ENCODE measurements around the gene CDK11A. TPM values are rescaled to one million over a fixed set of nuclear protein-coding genes. Genes with fewer than 3 reads are reported as not detected.
"Not testable (repeated sequence)": the region's sequence is repeated elsewhere in the genome, so short reads cannot be mapped to it uniquely, and the experiment has no call there.

Gene CDK11A
- total RNA-seq (2022) (36.2 and 41.7 TPM in 2 replicates), Bru-seq, nascent RNA (percentile 71 among the genes with signal in this experiment), BruChase-seq, experiment 1, labeled RNA remaining after a 6-hour chase (percentile 91 among the genes with signal in this experiment), BruChase-seq, experiment 2, labeled RNA remaining after a 2-hour chase (percentile 86 among the genes with signal in this experiment)
- long read RNA-seq, partial matches to known transcripts, result 4 of 18 reads
- long read RNA-seq, other reads (novel, unspliced or antisense), result 12 of 18 reads

GRCh38 chr1:1724035-1724864 is at the start of gene CDK11A:
TSS of gene CDK11A (minus strand) at chr1:1724357. CDS start at chr1:1722818, 1,539 bp downstream.
- peak within 1 kb of the TSS; percentile 92 for H3K27ac Mint-ChIP-seq (ENCODE audit: unreplicated experiment)
- BruUV-seq (replicated peaks); H3K4me1 Mint-ChIP-seq (ENCODE audit: low read depth, unreplicated experiment); H3K27me3 Mint-ChIP-seq (ENCODE audit: unreplicated experiment); H3K9me3 Mint-ChIP-seq (ENCODE audit: low read depth, unreplicated experiment); intact Hi-C loops (cut with micrococcal nuclease; ENCODE audit: unreplicated experiment): not testable (repeated sequence)
- CTCF ChIA-PET, result interaction anchor here (0.6 kb wide), 1 partner anchor 86 kb away, joined by 7 read pairs; no protein-coding TSS in a partner anchor
- H3K36me3 Mint-ChIP-seq (ENCODE audit: insufficient read depth, unreplicated experiment), result peaks cover 21% of the 10 kb centered on the region
- H3K4me3 Mint-ChIP-seq (ENCODE audit: low read depth, unreplicated experiment), result peak within 1 kb of the TSS; percentile 79
- peak; percentile 90 for DNase-seq

GRCh38 chr1:1773874-1774273 is 49.7 kb upstream of the CDK11A start:
- H3K4me3 Mint-ChIP-seq (ENCODE audit: low read depth, unreplicated experiment), result no peak overlapping the region
- TF ChIP-seq, protein P1, sequence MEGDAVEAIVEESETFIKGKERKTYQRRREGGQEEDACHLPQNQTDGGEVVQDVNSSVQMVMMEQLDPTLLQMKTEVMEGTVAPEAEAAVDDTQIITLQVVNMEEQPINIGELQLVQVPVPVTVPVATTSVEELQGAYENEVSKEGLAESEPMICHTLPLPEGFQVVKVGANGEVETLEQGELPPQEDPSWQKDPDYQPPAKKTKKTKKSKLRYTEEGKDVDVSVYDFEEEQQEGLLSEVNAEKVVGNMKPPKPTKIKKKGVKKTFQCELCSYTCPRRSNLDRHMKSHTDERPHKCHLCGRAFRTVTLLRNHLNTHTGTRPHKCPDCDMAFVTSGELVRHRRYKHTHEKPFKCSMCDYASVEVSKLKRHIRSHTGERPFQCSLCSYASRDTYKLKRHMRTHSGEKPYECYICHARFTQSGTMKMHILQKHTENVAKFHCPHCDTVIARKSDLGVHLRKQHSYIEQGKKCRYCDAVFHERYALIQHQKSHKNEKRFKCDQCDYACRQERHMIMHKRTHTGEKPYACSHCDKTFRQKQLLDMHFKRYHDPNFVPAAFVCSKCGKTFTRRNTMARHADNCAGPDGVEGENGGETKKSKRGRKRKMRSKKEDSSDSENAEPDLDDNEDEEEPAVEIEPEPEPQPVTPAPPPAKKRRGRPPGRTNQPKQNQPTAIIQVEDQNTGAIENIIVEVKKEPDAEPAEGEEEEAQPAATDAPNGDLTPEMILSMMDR (IDR thresholded peaks at IDR 0.05; ENCODE audit: unreplicated experiment), result no peak
- DNase-seq, result no peak
- H3K4me1 Mint-ChIP-seq (ENCODE audit: low read depth, unreplicated experiment), result peaks cover 14% of the 10 kb centered on the region
- CTCF ChIA-PET, result no interaction called here
- H3K27me3 Mint-ChIP-seq (ENCODE audit: unreplicated experiment), result no peaks in the 10 kb centered on the region
- intact Hi-C loops (cut with micrococcal nuclease; ENCODE audit: unreplicated experiment), result no loop called here
- H3K27ac Mint-ChIP-seq (ENCODE audit: unreplicated experiment), result no peak overlapping the region
- no peaks in the 10 kb centered on the region for H3K9me3 Mint-ChIP-seq (ENCODE audit: low read depth, unreplicated experiment)
- no TSS peak for BruUV-seq (replicated peaks)
- H3K36me3 Mint-ChIP-seq (ENCODE audit: insufficient read depth, unreplicated experiment), result peaks cover 49% of the 10 kb centered on the region

GRCh38 chr1:1771096-1771495 is 46.9 kb upstream of the CDK11A start:
- CTCF ChIA-PET, result no interaction called here
- BruUV-seq (replicated peaks), result no TSS peak
- Mint-ChIP-seq H3K27me3 (ENCODE audit: unreplicated experiment) (no peaks in the 10 kb centered on the region), H3K4me1 (ENCODE audit: low read depth, unreplicated experiment) (peaks cover 10% of the 10 kb centered on the region), H3K36me3 (ENCODE audit: insufficient read depth, unreplicated experiment) (peaks cover 45% of the 10 kb centered on the region), H3K27ac (ENCODE audit: unreplicated experiment) (no peak overlapping the region), H3K4me3 (ENCODE audit: low read depth, unreplicated experiment) (no peak overlapping the region), H3K9me3 (ENCODE audit: low read depth, unreplicated experiment) (no peaks in the 10 kb centered on the region)
- intact Hi-C loops (cut with micrococcal nuclease; ENCODE audit: unreplicated experiment), result no loop called here
- no peak for DNase-seq
- TF ChIP-seq, protein P1 (IDR thresholded peaks at IDR 0.05; ENCODE audit: unreplicated experiment), result no peak

DNA sequence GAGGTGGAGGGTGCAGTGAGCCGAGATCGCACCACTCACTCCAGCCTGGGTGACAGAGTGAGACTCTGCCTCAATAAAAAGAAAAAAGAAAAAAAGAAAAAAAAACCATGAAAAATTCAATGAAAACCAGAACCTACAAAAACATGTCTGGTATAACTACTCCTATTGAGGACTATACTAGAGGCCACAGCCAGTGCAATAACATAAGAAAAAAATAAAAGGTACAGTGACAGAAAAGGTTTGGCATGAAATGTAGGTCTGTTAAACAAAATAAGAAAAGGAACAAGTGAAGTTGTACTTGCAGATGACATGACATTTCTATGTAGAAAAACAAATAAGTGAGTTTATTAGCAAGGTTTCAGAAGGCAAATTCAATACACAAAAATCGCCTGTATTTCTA is 45.9 kb upstream of the CDK11A start:
- Mint-ChIP-seq H3K9me3 (ENCODE audit: low read depth, unreplicated experiment) (no peaks in the 10 kb centered on the region), H3K4me1 (ENCODE audit: low read depth, unreplicated experiment) (no peaks in the 10 kb centered on the region), H3K4me3 (ENCODE audit: low read depth, unreplicated experiment) (no peak overlapping the region), H3K27me3 (ENCODE audit: unreplicated experiment) (no peaks in the 10 kb centered on the region), H3K36me3 (ENCODE audit: insufficient read depth, unreplicated experiment) (peaks cover 43% of the 10 kb centered on the region), H3K27ac (ENCODE audit: unreplicated experiment) (no peak overlapping the region)
- intact Hi-C loops (cut with micrococcal nuclease; ENCODE audit: unreplicated experiment), result no loop called here
- TF ChIP-seq, protein P1 (IDR thresholded peaks at IDR 0.05; ENCODE audit: unreplicated experiment), result no peak
- no peak for DNase-seq
- CTCF ChIA-PET, result no interaction called here
- no TSS peak for BruUV-seq (replicated peaks)

Data from Calu3 (cell line).